Measurements from ENCODE around the gene CKB. TPM values are rescaled to one million over a fixed set of nuclear protein-coding genes. Genes with fewer than 3 reads are reported as not detected.

CKB gene
- total and polyA plus RNA-seq, 12 donors = 273 to 1,062 (median 632) TPM

DNA sequence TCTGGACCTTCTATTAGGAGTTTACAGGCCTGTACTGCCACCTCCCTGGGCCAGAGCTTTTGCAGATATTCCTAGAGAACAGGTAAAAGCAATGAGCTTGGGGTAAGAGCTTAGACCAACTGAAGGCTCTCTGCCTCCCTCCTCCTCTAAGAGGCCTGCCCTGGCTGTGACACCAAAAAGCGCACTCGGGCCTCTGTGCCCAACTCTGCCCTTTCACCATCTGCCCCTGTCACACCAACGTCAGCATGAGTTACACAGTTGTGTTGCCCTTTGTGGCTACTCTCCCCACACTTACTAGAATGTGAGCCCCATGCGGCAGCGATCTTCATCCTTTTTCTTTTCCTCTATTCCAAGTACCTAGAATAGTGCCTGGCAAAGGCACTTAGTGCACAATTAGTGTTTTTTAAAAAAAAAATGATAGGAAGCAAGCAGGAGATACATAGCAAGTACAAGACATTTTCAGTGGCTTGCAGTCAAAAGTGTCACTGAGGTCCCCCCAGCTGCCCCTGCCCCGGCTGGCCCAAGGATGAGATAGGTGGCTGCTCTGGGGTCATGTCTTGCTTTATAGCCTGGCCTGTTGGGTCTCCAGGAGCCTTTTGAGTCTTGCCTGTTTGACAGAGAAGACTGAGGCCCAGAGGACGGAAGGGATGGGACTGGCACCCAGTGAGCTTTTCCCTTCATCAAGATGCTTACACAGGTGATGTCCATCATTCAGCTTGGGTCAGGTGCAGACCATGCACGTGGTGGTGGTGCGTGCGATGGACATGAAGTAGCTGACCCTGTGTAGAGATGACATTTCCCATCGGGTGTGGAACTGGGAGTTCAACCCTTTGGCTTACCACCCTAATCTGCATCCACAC is 12.5 kb downstream of the CKB start:
- Histone ChIP-seq H3K4me3 (no peak overlapping the region), H3K4me1 (peaks cover 4 to 30% (median 18%) of the 10 kb centered on the region in 9 donors), H3K9me3 (no peaks in the 10 kb centered on the region), H3K27me3 (no peaks in the 10 kb centered on the region), H3K36me3 (peaks cover 0 to 68% (median 5%) of the 10 kb centered on the region in 9 donors), H3K27ac (no peak overlapping the region)
- intact Hi-C loops (cut with DNase I) = no loop called here
- DNase-seq (no peak), ATAC-seq (no peak)
- TF ChIP-seq, protein P1, sequence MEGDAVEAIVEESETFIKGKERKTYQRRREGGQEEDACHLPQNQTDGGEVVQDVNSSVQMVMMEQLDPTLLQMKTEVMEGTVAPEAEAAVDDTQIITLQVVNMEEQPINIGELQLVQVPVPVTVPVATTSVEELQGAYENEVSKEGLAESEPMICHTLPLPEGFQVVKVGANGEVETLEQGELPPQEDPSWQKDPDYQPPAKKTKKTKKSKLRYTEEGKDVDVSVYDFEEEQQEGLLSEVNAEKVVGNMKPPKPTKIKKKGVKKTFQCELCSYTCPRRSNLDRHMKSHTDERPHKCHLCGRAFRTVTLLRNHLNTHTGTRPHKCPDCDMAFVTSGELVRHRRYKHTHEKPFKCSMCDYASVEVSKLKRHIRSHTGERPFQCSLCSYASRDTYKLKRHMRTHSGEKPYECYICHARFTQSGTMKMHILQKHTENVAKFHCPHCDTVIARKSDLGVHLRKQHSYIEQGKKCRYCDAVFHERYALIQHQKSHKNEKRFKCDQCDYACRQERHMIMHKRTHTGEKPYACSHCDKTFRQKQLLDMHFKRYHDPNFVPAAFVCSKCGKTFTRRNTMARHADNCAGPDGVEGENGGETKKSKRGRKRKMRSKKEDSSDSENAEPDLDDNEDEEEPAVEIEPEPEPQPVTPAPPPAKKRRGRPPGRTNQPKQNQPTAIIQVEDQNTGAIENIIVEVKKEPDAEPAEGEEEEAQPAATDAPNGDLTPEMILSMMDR (IDR thresholded peaks at IDR 0.05) = no peak
- WGBS, 2 donors = 89 to 95% methylated on average over 11 of the region's 11 CpGs

DNA sequence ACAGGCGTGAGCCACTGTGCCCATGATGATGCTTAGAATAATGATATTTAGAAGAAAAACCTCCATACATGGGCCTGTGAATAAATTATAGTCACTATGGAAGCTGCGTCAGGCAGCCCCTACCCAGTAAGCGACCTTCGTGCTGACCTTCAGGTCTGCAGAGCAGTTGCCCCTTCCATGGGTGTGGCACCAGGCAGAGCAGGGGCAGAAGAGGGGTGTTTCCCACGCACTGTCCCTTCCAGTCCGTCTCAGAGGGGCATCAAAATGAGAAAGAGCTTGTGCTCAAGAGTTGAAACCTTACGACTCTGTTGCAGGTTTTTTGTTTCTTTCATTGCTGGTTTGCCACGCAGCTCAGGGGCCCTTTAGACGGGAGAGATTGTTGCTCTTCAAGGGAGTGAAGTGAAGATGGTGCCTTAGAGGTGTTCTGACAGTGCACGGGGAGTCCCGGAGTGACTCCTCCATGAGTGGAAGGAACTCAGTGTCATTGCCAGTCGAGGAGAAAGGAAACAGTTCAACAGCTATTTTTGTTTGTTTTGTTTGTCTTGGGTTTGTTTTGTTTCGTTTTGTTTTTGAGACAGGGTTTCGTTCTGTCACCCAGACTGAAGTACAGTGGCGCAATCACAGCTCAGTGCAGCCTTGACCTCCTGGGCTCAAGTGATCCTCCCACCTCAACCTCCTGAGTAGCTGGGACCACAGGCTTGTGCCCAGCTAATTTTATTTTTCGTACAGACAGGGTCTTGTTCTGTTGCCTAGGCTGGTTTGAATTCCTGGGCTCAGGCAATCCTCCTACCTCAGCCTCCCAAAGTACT is 13.9 kb downstream of the CKB start:
- intact Hi-C loops (cut with DNase I) = no loop called here
- no peak for ATAC-seq
- TF ChIP-seq, protein P1 (IDR thresholded peaks at IDR 0.05) = no peak
- Histone ChIP-seq H3K36me3 (peaks cover 0 to 82% (median 14%) of the 10 kb centered on the region in 9 donors), H3K4me3 (no peak overlapping the region), H3K4me1 (peaks cover 3 to 24% (median 14%) of the 10 kb centered on the region in 9 donors), H3K27ac (no peak overlapping the region), H3K9me3 (no peaks in the 10 kb centered on the region), H3K27me3 (no peaks in the 10 kb centered on the region)
- no peak for DNase-seq
- 83 to 85% methylated on average over 16 of the region's 16 CpGs for WGBS, 2 donors

DNA sequence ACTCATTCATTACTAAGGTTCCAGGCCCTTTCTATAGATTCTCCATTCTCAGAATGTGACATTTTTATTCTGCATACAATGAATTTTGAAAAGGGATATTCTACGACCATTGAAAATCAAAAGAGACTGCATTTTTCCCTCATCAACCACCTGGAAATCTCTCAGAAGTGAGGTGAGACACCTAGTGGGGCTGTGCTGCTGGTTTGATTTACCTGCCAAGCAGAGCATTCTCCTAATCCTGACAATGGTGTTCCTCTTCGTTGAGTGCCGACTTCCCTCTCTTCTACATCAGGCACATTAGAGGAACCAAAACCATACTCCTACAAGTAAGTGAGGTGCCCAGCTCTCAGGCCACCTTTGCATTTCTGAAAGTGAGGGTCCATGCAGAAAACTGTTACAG is 14.9 kb downstream of the CKB start:
- Histone ChIP-seq H3K9me3 (no peaks in the 10 kb centered on the region), H3K36me3 (peaks cover 0 to 87% (median 24%) of the 10 kb centered on the region in 9 donors), H3K4me1 (peaks cover 0 to 15% (median 5%) of the 10 kb centered on the region in 9 donors), H3K4me3 (no peak overlapping the region), H3K27me3 (no peaks in the 10 kb centered on the region), H3K27ac (peak overlapping the region in 2 of 10 donors; percentile 22 to 25)
- ATAC-seq (no peak), DNase-seq (no peak)
- intact Hi-C loops (cut with DNase I) = no loop called here
- TF ChIP-seq, protein P1 (IDR thresholded peaks at IDR 0.05) = no peak
- 83 to 91% methylated on average over 3 of the region's 3 CpGs for WGBS, 2 donors

DNA sequence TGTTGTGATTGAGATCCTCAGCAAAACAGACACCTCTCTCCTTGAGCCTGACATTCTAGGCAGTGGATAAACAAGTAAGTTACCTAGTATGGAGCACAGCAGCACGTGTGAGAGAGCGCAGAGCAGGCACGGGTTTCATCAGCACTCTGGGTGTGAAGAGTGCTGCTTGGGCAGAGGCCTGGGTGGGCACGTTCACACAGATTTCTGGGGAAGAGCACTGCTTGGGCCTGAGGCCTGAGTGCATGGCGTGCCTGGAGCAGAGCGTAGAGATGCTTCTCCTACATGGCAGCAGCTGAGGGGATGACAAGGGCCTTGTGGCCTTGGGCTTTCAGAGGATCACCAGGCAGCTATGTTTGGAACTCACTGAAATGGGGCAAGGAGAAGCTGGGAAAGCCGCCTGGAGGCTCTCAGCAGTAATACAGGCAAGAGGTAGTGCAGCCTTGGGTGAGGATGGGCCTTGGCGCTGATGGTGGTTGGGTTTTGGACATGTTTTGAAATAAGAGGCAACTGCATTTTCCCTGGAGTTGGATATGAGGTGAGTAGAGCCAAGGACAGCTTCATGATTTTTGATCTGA is 17.6 kb downstream of the CKB start:
- Histone ChIP-seq H3K36me3 (peaks cover 0 to 91% (median 40%) of the 10 kb centered on the region in 9 donors), H3K27me3 (no peaks in the 10 kb centered on the region), H3K4me1 (peaks cover 0 to 16% (median 9%) of the 10 kb centered on the region in 9 donors), H3K27ac (no peak overlapping the region), H3K4me3 (no peak overlapping the region), H3K9me3 (no peaks in the 10 kb centered on the region)
- DNase-seq (no peak), ATAC-seq (no peak)
- TF ChIP-seq, protein P1 (IDR thresholded peaks at IDR 0.05) = no peak
- intact Hi-C loops (cut with DNase I) = loop anchor here in 7 of 10 donors (5.0 kb wide), 2 partner anchors 42 to 47 kb away; no protein-coding TSS in a partner anchor
- 80 to 83% methylated on average over 8 of the region's 8 CpGs for WGBS, 2 donors
